Ovary (tissue), 3 donors: Measurements from ENCODE around the gene MCEMP1.

Experiments used
- CTCF ChIP-seq, 3 donors: fragments of 450-650 bp in 2 of 3; fragments of 200-600 bp in 1 of 3; IDR thresholded peaks; one replicate each; pipeline versions ENCODE4 v1.5.1 to v1.8.0; 2016 to 2022; ENCODE audit warnings: antibody characterized with exemption in 3 of 3, mild to moderate bottlenecking in 1 of 3
- EP300 ChIP-seq: sonication (generic); formaldehyde crosslinking; IDR thresholded peaks from one replicate; pipeline ENCODE4 v1.6.1; 2017; ENCODE audit warnings: antibody characterized with exemption
- POLR2A ChIP-seq: fragments of 450-650 bp; IDR thresholded peaks from one replicate; pipeline ENCODE4 v1.6.1; 2017; ENCODE audit warnings: antibody characterized with exemption, mild to moderate bottlenecking, moderate library complexity
- donor health status: DM: no; HTN: no; CAD: no.

GRCh38 chr19:7670790-7671189 lies 6.1 kb upstream of the MCEMP1 start:
- TF ChIP-seq POLR2A (no peak), CTCF (IDR thresholded peaks at IDR 0.05) (no peak), EP300 (no peak)
